H9 (cell line): ENCODE data around the gene MUC21. TPM values are rescaled to one million over a fixed set of nuclear protein-coding genes. Genes with fewer than 3 reads are reported as not detected.

Experiments
- DNase-seq: peaks from one replicate; pipeline ENCODE4 v3.0.0-alpha.2; 2017
- H2AFZ ChIP-seq: one replicate; pipeline ENCODE4 v1.6.1; 2013; ENCODE audit warnings: mild to moderate bottlenecking, low read length, control low read depth, moderate library complexity
- H2AK5ac ChIP-seq: 2 replicates; pipeline ENCODE4 v1.6.1; 2013; ENCODE audit warnings: low read length, control low read depth, mixed read lengths; ENCODE audit not compliant: insufficient read length
- H2BK120ac ChIP-seq: one replicate; pipeline ENCODE4 v1.6.1; 2013; ENCODE audit warnings: low read depth, mild to moderate bottlenecking, low read length, control low read depth, inconsistent platforms; ENCODE audit not compliant: poor library complexity, severe bottlenecking
- H2BK12ac ChIP-seq: 2 replicates; pipeline ENCODE4 v1.6.1; 2013; ENCODE audit warnings: low read length, control low read depth, mixed read lengths, low read depth; ENCODE audit not compliant: insufficient read length
- H2BK15ac ChIP-seq: 2 replicates; pipeline ENCODE4 v1.6.1; 2013; ENCODE audit warnings: low read depth, low read length, control low read depth
- H2BK20ac ChIP-seq: one replicate; pipeline ENCODE4 v1.6.1; 2013; ENCODE audit warnings: low read depth, mild to moderate bottlenecking, low read length, control low read depth, inconsistent platforms; ENCODE audit not compliant: poor library complexity, severe bottlenecking
- H2BK5ac ChIP-seq: 2 replicates; pipeline ENCODE4 v1.6.1; 2013; ENCODE audit warnings: low read length, control low read depth, mixed read lengths; ENCODE audit not compliant: insufficient read length
- H3K14ac ChIP-seq: 2 replicates; pipeline ENCODE4 v1.6.1; 2013; ENCODE audit warnings: low read length, control low read depth; ENCODE audit not compliant: insufficient read depth
- H3K18ac ChIP-seq: 2 replicates; pipeline ENCODE4 v1.6.1; 2013; ENCODE audit warnings: low read depth, mild to moderate bottlenecking, mixed read lengths, low read length, control low read depth; ENCODE audit not compliant: insufficient read length
- H3K23ac ChIP-seq: 2 replicates; pipeline ENCODE4 v1.6.1; 2013; ENCODE audit warnings: low read length, control low read depth, mixed read lengths, low read depth; ENCODE audit not compliant: insufficient read length
- H3K23me2 ChIP-seq: 2 replicates; pipeline ENCODE4 v1.6.1; 2013; ENCODE audit warnings: low read depth, mild to moderate bottlenecking, mixed read lengths, low read length, control low read depth; ENCODE audit not compliant: insufficient read length, poor library complexity, severe bottlenecking
- H3K27ac ChIP-seq: 2 replicates; pipeline ENCODE4 v1.5.1; 2013; ENCODE audit warnings: low read length, control low read depth, mixed read lengths, low read depth; ENCODE audit not compliant: insufficient read length
- H3K27me3 ChIP-seq: 2 replicates; pipeline ENCODE4 v1.6.1; 2013; ENCODE audit warnings: low read length, control low read depth, inconsistent platforms; ENCODE audit not compliant: insufficient read depth
- H3K4ac ChIP-seq: 2 replicates; pipeline ENCODE4 v1.6.1; 2013; ENCODE audit warnings: low read depth, mild to moderate bottlenecking, control low read depth, inconsistent platforms, low read length, moderate library complexity
- H3K4me1 ChIP-seq: 2 replicates; pipeline ENCODE4 v1.6.1; 2013; ENCODE audit warnings: low read length, control low read depth, inconsistent platforms; ENCODE audit not compliant: insufficient read depth
- H3K4me2 ChIP-seq: 2 replicates; pipeline ENCODE4 v1.6.1; 2013; ENCODE audit warnings: low read length, control low read depth, mixed read lengths; ENCODE audit not compliant: insufficient read length, insufficient read depth
- H3K56ac ChIP-seq: 2 replicates; pipeline ENCODE4 v1.6.1; 2013; ENCODE audit warnings: low read depth, mild to moderate bottlenecking, mixed read lengths, low read length, control low read depth; ENCODE audit not compliant: insufficient read length
- H3K79me1 ChIP-seq: 2 replicates; pipeline ENCODE4 v1.6.1; 2013; ENCODE audit warnings: low read depth, mild to moderate bottlenecking, moderate library complexity, low read length, control low read depth, inconsistent platforms; ENCODE audit not compliant: insufficient read depth, poor library complexity, severe bottlenecking
- H3K79me2 ChIP-seq: 2 replicates; pipeline ENCODE4 v1.6.1; 2013; ENCODE audit warnings: low read length, control low read depth, inconsistent platforms; ENCODE audit not compliant: insufficient read depth
- H3K9ac ChIP-seq: 2 replicates; pipeline ENCODE4 v1.6.1; 2013; ENCODE audit warnings: low read length, control low read depth, mixed read lengths; ENCODE audit not compliant: insufficient read length; ENCODE audit errors: extremely low read depth
- H3K9me3 ChIP-seq: one replicate; pipeline ENCODE4 v1.6.1; 2013; ENCODE audit warnings: low read depth, low read length, inconsistent platforms; ENCODE audit not compliant: control insufficient read depth
- H3T11ph ChIP-seq: one replicate; pipeline ENCODE4 v1.6.1; 2013; ENCODE audit warnings: mild to moderate bottlenecking, low read length, control low read depth, inconsistent platforms
- H4K20me1 ChIP-seq: one replicate; pipeline ENCODE4 v1.6.1; 2013; ENCODE audit not compliant: control insufficient read depth, insufficient read length, insufficient read depth
- H4K5ac ChIP-seq: 2 replicates; pipeline ENCODE4 v1.6.1; 2013; ENCODE audit warnings: low read depth, mild to moderate bottlenecking, mixed read lengths, low read length, control low read depth; ENCODE audit not compliant: insufficient read length
- H4K8ac ChIP-seq: replicated peaks from 2 replicates; pipeline ENCODE4 v1.6.1; 2013; ENCODE audit warnings: low read length, control low read depth, mixed read lengths, low read depth; ENCODE audit not compliant: insufficient read length
- H4K91ac ChIP-seq: 2 replicates; pipeline ENCODE4 v1.6.1; 2013; ENCODE audit warnings: low read depth, mild to moderate bottlenecking, moderate library complexity, mixed read lengths, low read length, control low read depth; ENCODE audit not compliant: insufficient read length
- H3K27ac Mint-ChIP-seq, 3 experiments: 2 replicates in 2 of 3; 3 replicates in 1 of 3; pipeline ENCODE4 v1.8.0; 2020 to 2021; ENCODE audit warnings: mixed read lengths in 3 of 3, mild to moderate bottlenecking in 1 of 3, moderate library complexity in 1 of 3
- H3K27me3 Mint-ChIP-seq: 2 replicates; pipeline ENCODE4 v1.8.0; 2021; ENCODE audit warnings: low read depth, mild to moderate bottlenecking, moderate library complexity, mixed read lengths
- H3K36me3 Mint-ChIP-seq, 3 experiments: 2 replicates in 2 of 3; 3 replicates in 1 of 3; pipeline ENCODE4 v1.8.0; 2020 to 2021; ENCODE audit warnings: low read depth in 3 of 3, mixed read lengths in 3 of 3; ENCODE audit not compliant: insufficient read depth in 1 of 3
- H3K4me1 Mint-ChIP-seq, 2 experiments: 2 replicates each; pipeline ENCODE4 v1.8.0; 2020; ENCODE audit warnings: mixed read lengths in 2 of 2
- H3K4me3 Mint-ChIP-seq, 2 experiments: 2 replicates in 1 of 2; 3 replicates in 1 of 2; pipeline ENCODE4 v1.8.0; 2020 to 2021; ENCODE audit warnings: mild to moderate bottlenecking in 2 of 2, mixed read lengths in 2 of 2, moderate library complexity in 1 of 2
- H3K9me3 Mint-ChIP-seq, 2 experiments: 2 replicates in 1 of 2; 3 replicates in 1 of 2; pipeline ENCODE4 v1.8.0; 2020; ENCODE audit warnings: mild to moderate bottlenecking in 2 of 2, mixed read lengths in 2 of 2, moderate library complexity in 1 of 2
- WGBS: extraction: QIAGEN DNeasy Blood & Tissue Kit; methylation state at CpG from one replicate; pipeline ENCODE4 v1.1.7; 2013; ENCODE audit warnings: missing lambda C conversion rate, low lambda C conversion rate, mixed read lengths; ENCODE audit not compliant: insufficient read length; ENCODE audit errors: extremely low coverage; 5-methylcytosine and 5-hydroxymethylcytosine counted together
- total RNA-seq: library from RNA; stranded (reverse); gene quantifications from 2 replicates; pipeline ENCODE4 v1.2.1, GENCODE V29; 2021
- TF ChIP-seq, protein P1 (sequence below): fragments of 200-600 bp; sonication (generic); conservative IDR thresholded peaks from 3 replicates; pipeline ENCODE4 v1.8.0; 2021; ENCODE audit warnings: antibody characterized with exemption, mild to moderate bottlenecking

Gene MUC21
- total RNA-seq, 1 experiment from 2014 or later = not detected

DNA sequence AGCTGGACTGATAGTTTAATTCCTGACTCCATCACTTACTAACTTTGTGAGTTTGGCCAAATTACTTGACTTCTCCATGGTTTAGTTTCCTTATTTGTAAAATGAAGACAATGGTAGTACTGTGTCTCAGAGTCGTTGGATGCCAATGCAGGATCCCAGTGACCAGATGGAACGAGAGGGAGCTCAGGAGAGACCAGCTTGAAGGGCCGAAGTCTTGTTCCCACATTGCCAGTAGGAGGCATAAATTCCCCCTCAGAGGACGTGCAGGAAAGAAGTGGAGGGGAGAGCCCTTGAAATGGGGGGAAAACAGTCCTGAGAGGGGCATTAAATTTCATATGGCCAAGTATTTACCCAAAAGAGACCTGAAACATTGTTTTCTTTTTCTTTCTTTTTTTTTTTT lies 24.6 kb downstream of the MUC21 start:
- no peak overlapping the region for H2BK12ac ChIP-seq
- H3K9ac ChIP-seq = no peak overlapping the region
- H3K23ac ChIP-seq = no peak overlapping the region
- no peak overlapping the region for H4K91ac ChIP-seq
- H3K56ac ChIP-seq = no peak overlapping the region
- Mint-ChIP-seq H3K4me3 (no peak overlapping the region), H3K9me3 (no peaks in the 10 kb centered on the region), H3K36me3 (no peaks in the 10 kb centered on the region), H3K27me3 (peaks cover 3% of the 10 kb centered on the region; the same call in 1 of the 2 replicates), H3K4me1 (0 out of 4 replicates have a peak, but pooled peaks cover 0 to 2% of the 10 kb centered on the region in 2 experiments), H3K27ac (no peak overlapping the region)
- H2BK20ac ChIP-seq = no peak overlapping the region
- H3K27me3 ChIP-seq = no peaks in the 10 kb centered on the region
- H2AK5ac ChIP-seq = no peak overlapping the region
- H3K4ac ChIP-seq = no peak overlapping the region
- H3T11ph ChIP-seq = no peak overlapping the region
- H3K79me2 ChIP-seq = no peaks in the 10 kb centered on the region
- H3K27ac ChIP-seq = no peak overlapping the region
- no peaks in the 10 kb centered on the region for H3K23me2 ChIP-seq
- no CpG with 5 or more reads among the region's 4 CpGs for WGBS
- no peaks in the 10 kb centered on the region for H3K9me3 ChIP-seq
- no peak overlapping the region for H2AFZ ChIP-seq
- H3K4me1 ChIP-seq = no peaks in the 10 kb centered on the region
- no peak overlapping the region for H3K14ac ChIP-seq
- DNase-seq = no peak
- TF ChIP-seq, protein P1, sequence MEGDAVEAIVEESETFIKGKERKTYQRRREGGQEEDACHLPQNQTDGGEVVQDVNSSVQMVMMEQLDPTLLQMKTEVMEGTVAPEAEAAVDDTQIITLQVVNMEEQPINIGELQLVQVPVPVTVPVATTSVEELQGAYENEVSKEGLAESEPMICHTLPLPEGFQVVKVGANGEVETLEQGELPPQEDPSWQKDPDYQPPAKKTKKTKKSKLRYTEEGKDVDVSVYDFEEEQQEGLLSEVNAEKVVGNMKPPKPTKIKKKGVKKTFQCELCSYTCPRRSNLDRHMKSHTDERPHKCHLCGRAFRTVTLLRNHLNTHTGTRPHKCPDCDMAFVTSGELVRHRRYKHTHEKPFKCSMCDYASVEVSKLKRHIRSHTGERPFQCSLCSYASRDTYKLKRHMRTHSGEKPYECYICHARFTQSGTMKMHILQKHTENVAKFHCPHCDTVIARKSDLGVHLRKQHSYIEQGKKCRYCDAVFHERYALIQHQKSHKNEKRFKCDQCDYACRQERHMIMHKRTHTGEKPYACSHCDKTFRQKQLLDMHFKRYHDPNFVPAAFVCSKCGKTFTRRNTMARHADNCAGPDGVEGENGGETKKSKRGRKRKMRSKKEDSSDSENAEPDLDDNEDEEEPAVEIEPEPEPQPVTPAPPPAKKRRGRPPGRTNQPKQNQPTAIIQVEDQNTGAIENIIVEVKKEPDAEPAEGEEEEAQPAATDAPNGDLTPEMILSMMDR = peak; percentile 45; the same call in 2 of the 3 replicates
- H4K5ac ChIP-seq = no peak overlapping the region
- no peak overlapping the region for H2BK120ac ChIP-seq
- H3K79me1 ChIP-seq = no peaks in the 10 kb centered on the region
- no peak overlapping the region for H2BK15ac ChIP-seq
- H3K4me2 ChIP-seq = no peak overlapping the region
- H4K8ac ChIP-seq = no peak overlapping the region
- H2BK5ac ChIP-seq = no peak overlapping the region
- H4K20me1 ChIP-seq = no peaks in the 10 kb centered on the region
- no peak overlapping the region for H3K18ac ChIP-seq
